ENCODE measurements around the gene ADCY2.

Gene ADCY2

DNA sequence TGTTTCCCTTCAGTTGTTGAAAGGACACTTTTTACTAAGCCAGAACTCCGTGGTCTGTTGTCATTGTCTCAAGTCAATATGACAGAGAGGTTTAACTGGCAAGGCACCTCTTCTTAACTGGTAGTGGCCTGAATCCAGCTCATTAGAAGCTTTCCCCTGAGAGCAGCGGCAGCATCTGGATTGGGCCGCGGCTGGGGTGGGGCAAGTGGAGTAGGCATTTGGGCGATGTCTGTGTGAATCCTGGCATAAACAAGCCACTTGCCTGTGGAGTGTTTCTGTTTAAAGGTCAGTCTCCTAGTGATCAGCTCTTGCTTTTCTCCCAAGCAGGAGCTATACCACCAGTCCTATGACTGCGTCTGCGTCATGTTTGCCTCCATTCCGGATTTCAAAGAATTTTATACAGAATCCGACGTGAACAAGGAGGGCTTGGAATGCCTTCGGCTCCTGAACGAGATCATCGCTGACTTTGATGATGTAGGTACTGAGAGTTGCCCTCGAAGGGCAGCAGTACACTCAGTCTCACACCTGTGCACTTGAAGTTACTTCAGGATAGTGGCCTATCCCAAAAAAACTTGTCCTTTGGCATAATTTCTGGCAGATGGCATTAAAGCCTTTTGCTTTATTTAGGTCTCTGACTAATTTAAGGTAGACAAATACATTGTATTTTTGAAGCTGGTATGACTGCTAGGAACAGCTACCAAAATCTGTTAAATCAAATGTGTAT, 406.1 kb downstream of the ADCY2 start:
- DNase-seq, result no peak

DNA sequence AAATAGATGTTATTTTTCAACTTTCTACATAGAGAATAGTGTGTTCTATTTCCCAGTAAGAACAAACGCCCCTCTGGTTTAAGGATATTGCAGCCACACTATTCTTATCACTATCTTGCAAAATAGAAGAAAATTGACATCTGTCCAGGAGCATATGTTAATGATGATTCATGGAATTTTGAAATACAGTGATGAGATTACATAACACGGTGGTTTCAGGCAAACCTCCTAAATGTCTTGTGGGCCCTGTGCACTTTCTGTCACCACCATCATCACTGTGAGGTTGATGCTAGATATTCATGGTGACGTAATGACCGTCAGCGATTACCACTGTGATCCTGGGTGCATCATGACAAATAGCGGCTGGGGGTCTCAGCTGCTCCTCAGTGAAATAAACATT, 406.9 kb downstream of the ADCY2 start:
- DNase-seq, result no peak

DNA sequence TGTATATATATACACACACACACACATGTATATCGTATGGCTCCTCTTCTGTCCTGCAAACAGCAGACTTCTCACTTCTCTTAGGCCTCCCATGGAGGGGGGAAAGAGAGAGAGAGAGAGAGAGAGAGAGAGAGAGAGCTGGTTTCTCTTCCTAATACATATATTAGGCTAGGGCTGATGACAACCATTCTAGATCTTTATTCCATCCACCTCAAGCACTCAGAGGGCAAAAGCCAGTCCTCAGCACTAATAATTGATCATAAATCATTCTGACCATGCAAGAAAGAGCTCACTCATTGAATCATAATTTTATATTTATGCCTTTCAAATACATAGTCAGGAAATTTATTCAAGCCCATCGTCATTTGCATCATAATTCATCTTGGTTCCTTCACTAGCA, 408.0 kb downstream of the ADCY2 start:
- DNase-seq, result no peak

DNA sequence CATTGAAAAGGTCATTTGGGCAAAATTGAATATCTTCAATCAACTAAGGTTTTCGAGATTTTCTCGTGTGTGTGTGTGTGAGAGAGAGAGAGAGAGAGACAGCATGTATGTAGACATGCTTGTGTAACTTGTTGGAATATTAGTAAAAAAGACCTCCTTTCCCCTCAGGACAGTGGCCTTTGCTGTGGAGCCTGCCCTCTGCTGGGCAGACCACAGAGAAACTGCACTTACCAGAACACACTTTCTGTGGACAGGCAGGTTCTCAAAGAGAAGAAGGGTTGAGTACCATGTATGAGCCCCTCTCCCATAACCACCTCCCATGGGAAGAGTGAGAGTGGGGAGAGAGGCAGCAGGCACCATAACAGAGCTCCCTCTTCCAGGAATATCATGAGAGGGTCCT, 409.4 kb downstream of the ADCY2 start:
- no peak for DNase-seq

DNA sequence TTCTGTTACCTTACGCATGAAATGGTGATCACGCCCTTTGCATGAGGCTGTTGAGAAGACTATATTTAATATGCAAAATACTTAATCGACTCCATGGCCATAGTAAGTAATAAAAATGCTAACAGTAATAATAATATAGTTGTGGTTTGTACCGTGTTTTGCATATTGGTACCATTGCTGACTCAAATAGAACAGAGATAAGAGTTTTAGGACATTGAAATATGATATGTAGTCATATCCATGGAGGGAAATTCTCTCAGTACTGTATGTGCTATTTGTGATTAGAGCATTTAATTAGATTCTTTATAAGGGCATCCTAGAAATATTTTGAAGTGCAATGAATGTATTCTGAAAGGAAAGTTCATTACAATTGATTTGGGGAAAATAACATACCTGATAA, 413.1 kb downstream of the ADCY2 start:
- no peak for DNase-seq

DNA sequence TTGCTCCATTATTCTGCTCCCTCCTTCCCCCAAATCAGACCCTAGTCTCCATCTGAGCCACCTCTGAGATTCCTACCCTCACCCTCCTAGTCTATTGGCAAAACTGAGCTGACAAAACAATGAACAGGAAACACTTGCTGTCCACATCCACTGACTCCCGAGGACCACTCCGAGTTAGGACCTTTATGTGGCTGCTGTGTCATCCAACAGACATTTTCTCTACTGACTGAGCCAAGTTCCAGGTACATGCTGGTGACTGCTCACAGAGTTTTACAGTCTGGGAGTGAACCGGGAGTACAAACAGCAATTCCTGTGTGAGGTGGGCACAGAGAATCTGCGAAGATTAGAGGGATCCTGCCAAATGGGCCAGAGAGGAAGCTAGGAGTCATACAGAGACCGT, 415.8 kb downstream of the ADCY2 start:
- DNase-seq, result no peak

DNA sequence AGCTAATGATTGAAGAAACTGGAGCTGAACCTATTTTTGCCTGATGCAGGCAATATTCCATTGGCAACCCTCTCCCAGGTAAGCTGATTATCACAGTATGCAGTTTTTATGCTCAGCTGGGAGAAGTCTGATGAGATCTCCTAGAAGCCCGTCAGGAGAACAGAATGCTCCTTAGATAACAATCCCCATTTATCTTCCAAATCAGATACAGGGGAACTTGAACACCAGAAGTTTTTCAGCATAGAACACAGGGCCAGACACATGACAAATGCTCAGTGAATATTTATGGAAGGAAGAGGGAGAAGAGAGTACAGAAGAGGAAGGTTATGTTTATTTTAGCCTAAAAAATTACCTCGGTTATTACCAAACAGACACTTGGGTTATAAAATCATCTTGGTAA, 417.1 kb downstream of the ADCY2 start:
- DNase-seq, result no peak

DNA sequence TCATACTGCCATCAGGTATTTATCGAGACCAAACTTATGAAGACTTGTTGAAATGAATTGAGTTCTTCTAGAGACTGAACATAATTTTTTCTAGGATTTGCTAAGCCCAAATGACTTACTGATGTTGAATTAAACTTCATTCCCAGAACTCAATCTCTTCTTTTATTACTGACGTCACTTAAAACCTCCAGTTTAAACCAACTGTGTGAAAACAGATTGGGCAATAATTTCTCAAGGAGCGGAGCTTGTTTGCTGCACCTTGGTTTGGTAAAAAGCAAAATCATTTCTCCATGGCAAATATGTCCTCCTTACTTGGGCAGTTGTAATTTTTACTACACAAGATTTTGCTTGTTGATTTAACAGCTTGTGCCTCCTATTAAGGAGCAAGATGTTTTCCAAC, 417.6 kb downstream of the ADCY2 start:
- DNase-seq, result no peak

DNA sequence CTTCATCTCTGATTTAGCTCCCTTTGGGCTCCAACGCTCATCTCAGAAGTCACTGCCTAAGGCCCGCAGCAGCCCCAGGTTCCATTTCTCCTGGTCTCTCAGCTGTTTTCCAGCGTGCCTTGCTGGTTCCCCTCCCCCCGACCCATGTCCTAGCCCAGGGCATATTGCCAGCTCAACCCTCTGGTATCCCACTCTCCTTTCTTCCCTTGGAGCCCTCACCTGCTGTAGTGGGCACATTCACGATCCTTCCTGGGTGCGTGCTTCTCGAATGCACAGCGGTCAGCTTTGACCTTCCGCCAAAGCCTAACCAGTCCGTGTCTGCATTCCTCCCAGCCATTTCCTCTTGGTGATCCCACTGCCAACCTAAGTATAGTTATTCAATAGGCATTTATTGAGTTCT, 418.9 kb downstream of the ADCY2 start:
- DNase-seq, result no peak

DNA sequence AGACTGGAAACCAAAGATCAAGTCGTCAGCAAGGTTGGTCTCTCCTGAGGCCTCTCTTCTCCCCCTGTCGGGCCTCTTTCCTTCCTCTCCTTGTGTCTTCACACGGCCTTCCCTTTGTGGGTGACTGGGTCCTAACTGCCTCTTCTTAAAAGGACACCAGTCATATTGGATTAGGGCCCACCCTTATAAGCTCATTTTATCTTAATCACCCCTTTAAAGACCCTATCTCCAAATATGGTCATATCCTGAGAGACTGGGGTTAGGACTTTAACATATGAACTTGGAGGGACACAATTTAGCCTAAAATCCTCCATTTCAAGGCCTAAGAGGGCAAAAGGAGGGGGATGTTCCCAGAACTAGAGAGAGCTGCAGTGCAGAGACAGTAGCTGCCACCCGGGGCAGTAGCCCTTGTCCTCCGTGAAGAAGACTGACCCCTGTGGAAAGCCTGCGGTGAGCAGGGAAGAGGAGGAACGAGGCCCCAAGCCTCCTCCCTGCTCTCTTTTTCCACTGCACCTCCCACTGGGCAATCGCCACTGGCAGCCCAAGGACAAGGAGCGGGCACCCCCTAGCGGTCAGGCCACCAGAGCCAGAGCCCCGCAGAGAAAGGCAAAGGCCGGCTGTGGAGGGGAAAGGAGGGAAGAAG, 420.1 kb downstream of the ADCY2 start:
- DNase-seq, result peak; percentile 46

DNA sequence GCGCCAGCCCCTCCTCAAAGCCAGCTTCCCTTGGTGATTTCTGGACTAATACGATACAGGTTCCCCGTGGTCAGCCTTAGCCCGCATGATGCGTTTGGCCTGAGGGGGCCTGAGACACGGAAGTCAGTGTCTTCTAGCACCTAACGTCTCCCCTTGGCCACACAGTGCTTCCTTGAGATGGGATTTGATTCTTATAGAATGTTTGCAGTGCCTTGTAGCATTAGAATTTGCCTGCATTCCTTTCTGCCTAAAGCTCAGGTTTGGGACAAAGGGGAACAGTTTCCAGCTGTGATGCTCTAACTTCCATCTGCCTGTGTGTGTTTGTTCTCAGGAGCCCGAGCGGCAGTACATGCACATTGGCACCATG, 420.6 kb downstream of the ADCY2 start:
- no peak for DNase-seq

DNA sequence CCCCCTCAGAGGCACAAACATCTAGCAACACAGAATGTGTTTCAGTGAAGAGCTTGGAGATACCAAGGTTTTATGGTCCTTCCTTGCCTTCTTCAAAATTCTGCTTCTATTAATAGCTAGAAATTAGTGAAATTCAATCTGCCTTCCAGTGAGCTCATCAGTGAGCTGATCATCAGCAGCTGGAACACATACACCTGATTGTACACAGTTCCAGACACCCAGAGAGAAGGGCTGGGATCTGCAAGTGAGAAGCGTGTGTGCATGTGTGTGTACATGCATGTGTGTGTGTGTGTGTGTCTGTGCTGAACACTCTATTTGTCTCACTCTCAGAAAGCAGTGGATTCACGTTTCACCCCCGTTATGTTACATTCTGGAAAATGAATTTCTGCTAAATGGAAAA, 426.5 kb downstream of the ADCY2 start:
- DNase-seq, result no peak

DNA sequence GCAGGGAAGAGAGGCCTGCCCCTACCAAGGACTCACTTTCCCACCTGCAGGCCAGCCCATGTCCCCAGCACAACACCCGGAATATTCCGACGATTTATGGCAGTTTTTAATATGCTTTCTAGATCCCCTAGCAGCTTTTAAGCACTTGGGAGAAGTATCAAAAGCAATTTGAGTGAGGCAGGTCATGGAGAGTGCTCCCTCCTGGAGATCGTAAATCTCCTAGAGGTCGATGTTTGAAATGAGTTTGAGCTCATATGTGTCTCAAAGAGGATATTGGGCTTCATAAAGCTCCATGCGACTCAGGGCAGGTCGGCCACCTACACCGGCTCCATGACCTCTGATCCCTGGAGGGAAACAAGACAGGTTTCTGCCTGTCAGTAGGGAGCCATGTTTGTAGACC, 427.7 kb downstream of the ADCY2 start:
- DNase-seq, result no peak

DNA sequence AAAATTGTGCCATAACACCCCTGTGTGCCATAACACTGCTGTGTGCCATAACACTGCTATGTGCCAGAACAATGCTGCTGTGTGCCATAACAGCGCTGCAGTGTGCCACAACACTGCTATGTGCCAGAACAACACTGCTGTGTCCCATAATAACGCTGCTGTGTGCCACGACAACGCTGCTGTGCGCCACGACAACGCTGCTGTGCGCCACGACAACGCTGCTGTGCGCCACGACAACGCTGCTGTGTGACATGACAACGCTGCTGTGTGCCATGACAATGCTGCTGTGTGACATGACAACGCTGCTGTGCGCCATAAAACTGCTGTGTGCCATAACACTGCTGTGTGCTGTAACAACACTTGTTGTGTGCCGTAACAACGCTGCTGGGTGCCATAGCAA, 429.1 kb downstream of the ADCY2 start:
- DNase-seq, result no peak

DNA sequence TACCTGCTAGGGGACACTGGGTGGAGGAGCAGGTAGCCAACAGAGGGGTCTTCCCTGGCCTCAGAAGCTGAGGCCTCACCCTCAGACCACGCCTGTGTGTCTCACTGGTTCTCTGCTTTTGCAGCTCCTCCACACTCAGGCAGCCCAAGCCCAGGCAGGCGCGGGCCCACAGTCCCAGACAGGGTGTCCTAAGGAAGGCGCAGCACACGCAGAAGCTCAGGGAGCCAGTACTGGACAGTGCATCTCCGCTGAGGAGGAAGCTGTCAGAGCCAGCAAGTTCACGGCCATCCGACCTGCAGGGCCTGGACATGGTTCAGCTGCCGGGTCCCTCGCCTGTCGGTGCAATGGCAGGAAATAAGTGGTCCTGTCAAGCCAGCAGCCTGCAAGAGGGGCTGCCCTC, 429.7 kb downstream of the ADCY2 start:
- DNase-seq, result no peak

DNA sequence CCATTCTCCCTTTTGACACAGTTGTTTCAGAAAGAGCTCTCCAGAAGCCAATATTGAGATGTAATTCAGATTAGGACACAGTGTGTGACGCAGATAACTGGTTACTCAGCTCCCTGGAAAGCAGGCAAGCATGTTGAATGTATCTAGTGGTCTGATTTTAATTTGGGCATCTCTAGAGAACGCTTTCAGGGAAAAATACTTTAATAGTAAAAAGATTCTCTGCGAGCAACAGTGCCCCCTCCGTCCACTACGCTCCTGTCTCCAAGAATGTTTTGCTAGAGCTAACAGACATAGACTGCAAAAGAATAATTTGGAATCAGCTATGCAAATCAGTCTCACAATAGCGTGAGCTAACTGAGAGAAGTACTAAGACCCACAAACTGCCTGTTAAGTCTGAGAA, 431.7 kb downstream of the ADCY2 start:
- DNase-seq, result no peak

DNA sequence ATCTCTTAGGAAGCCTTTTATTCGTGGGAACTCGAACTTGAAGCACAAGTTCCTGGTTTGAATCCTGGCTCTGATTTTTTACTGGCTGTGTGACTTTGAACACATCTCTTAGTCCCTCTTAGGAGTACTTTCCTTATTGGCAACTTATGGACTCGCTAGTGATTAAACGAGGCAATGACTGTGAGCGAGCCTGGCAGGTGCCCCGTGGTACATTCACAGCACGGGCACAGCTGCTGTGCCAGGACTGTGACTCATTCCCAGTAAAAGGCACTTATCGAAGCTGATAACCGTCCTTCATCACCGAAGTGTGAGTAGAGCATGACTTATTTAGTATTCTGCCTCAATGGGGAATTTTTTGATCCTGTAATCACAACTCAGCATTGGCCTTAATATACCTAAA, 432.3 kb downstream of the ADCY2 start:
- DNase-seq, result no peak

DNA sequence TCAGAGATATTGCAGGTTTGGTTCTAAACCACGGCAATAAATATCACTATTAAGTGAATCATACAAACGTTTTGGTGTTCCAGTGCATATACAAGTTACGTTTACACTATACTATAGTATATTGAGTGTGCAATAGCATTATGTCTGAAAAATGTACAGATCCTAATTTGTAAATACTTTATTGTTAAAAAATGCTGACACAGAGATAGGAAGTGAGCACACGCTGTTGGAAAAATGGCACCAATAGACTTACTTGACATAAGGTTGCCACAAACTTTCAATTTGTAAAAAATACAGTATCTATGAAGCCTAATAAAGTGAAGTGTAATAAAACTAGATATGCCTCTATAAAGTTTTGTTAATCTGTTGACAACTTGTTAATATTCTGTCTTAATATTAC, 439.0 kb downstream of the ADCY2 start:
- no peak for DNase-seq

DNA sequence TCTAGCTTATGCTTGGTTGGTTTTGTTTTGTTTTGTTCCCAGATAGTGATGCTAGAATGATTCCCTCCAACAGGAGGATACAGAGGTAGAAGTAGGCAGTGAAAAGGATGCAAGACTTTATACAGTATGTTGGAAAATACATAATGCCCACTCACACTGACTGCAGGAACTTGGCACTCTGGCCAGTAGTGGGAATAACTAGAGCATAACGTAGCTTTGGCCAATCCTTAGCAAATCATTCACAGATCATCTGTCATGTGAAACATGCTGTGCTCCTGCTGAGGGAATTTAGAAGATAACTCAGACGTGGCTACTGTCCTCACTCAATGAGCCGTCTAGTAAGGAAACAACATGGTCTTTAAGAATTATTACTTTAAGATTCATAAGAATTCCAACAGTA, 441.5 kb downstream of the ADCY2 start:
- DNase-seq, result no peak

DNA sequence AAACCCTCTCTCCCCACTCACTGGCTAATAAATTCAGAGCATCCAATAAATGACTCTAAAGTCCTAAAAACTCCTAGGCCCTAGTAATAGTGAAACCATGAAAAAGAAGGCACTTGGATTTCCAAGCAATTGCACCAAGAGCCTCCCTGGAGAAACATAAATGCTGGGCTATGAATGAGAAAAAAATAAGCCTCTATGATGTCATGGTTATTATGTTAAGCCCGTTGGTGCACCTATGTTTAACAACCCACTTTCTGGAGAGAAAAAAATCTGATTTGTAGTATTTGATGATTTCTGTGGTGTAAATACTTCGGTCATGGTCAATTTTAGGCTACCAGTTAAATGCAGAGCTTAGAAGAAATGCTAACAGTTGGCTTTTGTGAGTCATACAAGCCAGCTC, 446.6 kb downstream of the ADCY2 start:
- DNase-seq, result no peak

DNA sequence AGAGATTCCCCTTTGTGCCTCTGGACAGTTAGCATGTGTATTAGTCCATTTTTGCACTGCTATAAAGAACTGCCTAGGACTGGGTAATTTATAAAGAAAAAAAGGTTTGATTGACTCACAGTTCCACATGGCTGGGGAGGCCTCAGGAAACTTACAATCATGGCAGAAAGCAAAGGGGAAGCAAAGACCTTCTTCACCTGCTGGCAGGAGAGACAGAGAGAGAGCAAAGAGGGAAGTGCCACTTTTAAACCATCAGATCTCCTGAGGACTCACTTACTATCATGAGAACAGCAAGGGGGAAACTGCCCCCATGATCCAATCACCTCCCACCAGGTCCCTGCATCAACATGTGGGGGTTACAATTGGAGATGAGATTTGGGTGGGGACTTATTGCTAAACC, 449.0 kb downstream of the ADCY2 start:
- DNase-seq, result no peak

DNA sequence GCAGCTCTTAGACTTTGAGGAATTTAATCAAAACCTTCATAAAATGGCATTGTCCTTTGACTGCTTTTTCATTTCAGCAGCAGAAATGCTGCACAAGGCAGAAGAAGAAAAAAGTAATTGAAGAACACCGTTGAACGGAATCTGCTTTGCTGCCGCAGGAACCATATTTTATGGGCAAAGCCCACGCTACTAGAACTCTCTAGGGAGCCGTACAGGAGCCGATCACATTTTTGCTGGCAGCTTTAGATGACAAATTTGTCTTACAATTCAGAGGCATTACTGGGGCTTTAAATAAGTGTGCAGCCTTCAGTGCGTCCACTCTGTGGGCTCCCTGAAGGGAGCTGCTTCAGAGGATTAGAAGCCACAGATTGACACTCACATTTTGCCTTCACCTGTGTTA, 449.6 kb downstream of the ADCY2 start:
- DNase-seq, result no peak

DNA sequence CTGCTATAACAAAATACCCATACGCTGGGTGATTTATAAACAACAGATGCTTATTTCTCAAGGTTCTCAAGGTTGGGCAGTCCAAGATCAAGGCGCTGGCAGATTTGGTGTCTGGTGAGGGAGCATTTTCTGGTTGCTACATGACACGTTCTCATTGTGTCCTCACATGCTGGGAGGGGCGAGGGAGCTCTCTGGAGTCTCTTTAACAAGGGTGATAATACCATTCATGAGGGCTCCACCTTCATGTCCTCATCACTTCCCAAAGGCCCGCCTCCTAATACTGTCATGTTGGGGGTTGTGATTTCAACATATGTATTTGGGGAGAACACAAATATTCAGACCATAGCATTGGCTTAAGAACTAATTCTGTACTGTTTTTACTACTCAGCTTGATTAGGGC, 450.4 kb downstream of the ADCY2 start:
- no peak for DNase-seq

DNA sequence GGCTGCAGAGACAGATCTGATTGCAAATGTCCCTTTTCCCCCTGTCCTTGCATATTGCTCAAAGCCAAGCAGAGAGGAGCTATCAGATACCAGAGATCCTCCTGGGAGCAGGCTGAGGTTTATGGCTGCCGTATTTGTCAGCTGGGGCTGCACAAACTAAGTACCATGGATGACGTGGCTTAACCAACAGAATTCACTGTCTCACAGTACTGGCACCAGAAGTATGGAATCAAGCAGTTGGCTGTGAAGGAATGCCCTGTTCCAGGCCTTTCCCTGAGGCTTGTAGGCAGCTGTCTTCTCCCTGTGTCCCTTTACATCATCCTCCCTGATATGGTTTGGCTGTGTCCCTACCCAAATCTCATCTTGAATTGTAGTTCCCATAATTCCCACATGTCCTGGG, 452.4 kb downstream of the ADCY2 start:
- DNase-seq, result no peak

DNA sequence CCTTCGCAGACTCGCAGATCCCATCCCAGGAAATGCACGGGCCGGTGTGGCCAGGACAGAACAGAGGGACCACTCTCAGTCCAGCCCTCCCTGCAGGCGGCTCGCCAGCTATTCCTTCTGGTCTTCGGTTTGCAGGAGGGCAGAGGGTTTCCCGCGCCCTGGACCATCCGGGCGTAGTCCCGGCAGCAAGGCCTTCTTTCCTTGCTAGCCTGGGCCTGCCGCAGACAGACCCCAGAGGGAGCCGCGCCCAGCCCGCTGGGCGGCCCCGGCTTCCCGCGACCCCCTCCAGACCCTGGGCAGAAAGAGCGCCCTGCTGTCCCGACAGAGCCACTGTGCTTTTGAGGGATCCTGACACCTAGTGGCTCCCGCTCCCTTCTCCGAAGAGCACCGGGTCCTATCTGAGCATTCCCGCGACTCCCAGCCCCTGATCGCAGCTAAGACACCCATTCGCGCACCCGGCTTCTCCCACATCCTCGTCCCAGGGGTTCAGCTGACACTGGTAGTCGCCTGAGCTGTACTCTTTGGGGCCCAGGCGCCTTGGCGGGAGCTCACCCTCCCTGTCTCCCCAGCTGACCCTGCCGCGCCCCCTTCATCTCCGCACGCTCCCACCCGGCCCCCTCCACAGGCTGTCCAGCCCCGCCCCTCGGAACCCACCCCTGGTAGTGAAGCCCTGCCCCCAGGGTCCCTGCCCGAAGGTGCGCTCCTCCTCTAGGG, 453.9 kb downstream of the ADCY2 start:
- peak; percentile 10 for DNase-seq

Measured in activated gamma-delta T cell treated with Interleukin-2 at 50 U/mL for 16 hours (primary cell).